Activated CD4-positive, alpha-beta T cell treated with anti-CD3 and anti-CD28 coated beads, Interleukin-10, Interleukin-2, amounts not matched to agents 100 ng/mL and 50 ng/mL, durations not matched to agents 16 hours and 8 hours (primary cell): ENCODE results near the gene SYNC.
"Not testable (repeated sequence)": the region's sequence is repeated elsewhere in the genome, so short reads cannot be mapped to it uniquely, and the experiment has no call there.

Experiments used
- DNase-seq: peaks from one replicate; pipeline ENCODE4 v3.0.0-alpha.2; 2020

Gene SYNC

DNA sequence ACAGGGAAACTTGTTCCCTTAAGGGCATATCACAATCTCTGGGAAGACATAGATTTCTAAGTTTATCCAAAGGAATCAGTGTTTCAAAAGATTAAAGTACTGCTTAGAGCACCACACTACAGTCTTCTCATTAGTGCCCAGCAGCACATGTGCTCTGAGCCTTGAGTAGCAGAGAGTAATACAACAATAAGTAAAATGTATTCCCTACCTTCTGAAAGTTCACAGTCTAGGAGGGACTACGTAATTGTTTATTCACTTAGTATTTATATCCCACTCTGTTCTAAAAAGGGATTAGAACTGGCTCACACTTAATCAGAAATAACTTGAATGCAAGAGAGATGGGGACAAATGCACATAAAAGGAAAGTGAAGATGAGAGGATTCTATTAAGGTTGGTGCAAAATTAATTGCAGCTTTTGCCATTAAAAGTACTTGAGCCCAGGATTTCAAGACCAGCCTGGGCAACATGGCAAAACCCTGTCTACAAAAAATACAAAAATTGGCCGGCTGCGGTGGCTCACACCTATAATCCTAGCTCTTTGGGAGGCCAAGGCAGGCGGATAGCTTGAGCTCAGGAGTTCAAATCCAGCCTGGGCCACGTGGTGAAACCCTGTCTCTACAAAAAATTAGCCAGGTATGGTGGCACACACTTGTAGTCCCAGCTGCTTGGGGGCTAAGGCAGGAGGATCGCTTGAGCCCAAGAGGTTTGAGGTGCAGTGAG lies 9.0 kb downstream of the SYNC start:
- DNase-seq: no peak

DNA sequence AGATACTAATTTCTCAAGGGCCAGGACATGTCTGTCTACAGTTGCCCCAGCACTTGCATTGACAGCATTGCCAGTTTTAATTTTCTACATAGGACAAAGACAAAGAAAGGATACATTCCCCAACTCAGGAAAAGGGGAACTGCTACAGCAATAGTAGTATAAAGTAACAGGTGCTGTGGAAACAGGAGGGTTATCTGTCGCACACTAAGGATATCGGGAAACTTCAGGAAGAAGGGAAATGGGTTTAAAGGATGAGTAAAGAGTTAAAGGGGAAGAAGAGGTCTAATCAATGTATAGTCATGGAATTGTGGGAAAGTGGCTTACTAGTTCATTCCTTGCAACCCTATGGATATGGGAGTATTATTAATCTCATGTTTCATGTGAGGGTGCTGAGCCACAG lies 16.2 kb downstream of the SYNC start:
- no peak for DNase-seq

DNA sequence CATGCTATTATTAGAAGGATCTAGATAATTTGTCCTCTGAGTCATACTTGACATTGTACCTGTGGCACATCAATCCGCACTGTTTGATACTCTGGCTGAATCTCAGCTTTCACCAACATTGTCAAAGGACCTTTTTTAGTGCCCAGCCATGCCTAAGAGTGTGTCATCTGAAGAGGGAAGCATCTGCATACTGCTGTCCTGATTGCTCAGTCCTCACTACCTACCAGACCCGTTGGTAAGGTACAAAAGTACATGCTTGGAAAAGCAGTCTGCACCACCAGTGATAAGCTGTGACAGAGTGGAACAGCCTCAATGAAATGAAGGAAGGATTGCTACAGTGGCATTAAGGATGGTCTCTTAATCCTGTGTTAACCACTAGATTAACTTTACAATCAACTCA lies 17.1 kb downstream of the SYNC start:
- DNase-seq: no peak

DNA sequence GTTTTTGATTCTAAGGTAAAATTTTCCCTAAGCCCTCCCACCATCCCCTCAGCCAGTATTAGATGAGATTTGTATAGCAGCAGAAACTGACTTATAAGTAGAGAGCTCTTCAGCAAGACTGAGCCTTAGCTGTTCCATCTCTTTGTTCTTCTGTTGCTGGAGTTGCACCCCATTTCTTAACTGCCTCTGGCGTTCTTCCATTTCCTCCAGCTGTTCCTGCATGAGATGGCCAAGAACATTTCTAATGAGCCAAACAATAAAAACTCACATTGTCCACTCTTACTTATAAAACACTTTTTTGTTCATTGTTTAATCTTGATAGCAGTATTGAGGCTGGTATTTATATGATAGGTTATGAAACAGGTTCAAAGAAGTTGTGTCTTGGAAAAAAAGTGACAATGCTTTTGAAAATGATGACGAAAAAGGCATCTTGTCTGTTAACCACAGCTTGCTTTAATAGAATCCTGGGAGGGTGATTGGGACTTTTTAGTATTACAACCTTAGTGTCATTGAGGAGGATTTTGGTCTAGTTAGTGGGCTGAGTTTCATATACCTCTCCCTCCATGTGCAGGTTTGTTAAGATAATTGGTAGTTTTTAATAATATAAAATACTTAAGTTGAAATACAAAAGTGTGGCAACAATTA lies 18.3 kb downstream of the SYNC start:
- DNase-seq: peak; percentile 6

DNA sequence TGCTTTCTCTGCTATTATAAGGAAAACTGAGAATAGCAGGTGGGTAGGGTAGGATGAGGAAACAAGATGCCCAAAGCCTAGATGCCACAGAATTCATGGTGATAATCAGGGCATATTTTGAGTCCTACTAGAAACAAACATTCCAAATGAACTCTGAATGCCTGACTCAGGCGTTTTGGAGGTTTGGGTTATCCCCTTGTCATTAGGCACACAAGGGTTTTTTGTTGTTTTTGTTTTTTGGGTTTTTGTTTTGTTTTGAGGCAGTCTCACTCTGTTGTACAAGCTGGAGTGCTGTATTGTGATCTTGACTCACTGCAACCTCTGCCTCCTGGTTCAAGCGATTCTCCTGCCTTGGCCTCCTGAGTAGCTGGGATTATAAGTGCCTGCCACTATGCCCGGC lies 19.2 kb downstream of the SYNC start:
- DNase-seq: no peak

DNA sequence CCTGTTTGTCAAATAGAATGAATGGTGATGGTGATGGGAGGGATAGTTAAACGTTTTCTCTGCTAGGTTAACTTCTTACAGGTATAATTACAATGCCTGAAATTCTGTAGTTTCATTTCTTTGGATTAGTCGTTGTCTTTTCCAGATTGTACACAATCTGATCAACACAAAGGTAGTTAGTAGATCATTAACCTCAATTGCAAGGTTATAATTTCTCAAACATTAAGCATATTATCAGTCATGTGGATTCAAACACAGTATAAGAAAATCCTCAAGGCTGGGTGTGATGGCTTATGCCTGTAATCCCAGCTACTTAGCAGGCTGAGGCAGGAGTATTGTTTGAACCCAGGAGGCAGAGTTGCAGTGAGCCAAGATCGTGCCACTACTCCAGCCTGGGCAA lies 20.6 kb downstream of the SYNC start:
- no peak for DNase-seq

DNA sequence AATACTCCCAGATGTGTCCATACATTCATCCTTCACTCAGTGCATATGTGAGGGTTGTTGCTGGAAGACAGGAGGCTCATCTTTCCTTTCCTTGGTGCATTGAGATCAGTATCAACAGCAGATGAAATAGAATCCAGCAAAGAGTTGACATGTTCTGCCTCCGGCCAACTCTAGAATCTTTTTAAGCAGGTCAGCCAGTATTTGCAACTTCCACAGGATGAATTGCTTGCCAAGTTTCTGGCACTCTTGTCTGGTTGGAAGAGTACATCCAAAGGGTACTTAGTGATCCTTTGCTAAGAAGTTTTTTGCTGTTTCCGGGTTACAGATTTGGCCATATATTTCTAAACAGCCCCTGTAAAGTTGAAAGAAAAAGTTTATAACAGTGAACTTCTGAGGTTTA lies 21.1 kb downstream of the SYNC start:
- DNase-seq: no peak

DNA sequence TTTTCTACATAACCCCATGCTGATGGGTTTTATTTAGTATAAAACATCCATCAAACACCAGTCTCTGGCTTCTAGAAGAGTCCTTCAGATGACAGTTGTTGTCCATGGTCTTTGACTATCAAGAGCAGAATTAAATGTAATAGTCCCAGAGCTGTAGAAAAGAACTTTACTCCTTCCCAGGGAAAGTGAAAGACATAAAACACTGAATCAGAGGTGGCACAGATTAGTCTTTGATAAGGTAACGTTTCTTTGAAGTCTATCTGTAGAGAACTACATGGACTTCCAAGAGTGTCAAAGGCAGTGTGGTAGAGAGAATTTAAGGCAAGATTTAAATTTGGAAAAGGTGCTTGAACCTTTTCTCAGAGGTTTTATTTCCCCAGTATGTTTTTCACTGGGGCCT lies 21.9 kb downstream of the SYNC start:
- no peak for DNase-seq

DNA sequence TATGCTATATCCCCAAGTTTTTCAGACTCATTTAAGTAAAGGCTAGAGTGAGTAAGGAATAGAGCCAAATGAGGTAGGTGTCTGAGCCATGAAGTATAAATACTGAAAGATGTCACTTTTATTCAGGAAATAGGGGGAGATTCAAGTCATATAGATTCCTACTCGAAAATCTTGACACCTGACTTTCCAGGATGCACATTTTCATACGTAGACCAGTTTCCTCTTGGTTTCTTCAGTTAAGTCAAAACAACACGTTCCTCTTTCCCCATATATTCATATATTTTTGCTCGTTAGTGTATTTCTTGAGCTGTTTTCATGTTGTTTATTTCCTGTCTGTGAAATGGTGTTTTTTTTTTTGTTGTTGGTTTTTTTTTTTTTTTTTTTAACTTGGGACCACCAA lies 22.6 kb downstream of the SYNC start:
- DNase-seq: not testable (repeated sequence)

DNA sequence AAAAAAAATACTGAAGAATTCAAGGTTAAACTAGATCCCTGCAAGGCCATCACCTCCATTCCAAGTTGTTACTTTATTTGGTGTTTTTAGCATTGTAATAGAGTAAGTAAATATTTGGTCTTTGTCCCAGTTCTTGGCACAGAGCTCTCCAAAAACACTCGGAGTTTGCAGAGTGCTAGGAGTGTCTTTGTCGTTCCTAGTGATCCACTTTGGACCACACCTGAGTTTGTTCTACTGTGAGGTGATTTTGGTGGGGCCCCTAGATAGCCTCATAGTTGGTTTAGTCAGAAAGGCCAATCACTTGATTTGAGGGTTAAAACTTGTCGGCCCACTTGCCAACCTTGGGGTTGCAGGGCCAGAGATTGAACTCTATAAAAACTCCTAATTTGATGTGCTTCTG lies 25.6 kb downstream of the SYNC start:
- no peak for DNase-seq

DNA sequence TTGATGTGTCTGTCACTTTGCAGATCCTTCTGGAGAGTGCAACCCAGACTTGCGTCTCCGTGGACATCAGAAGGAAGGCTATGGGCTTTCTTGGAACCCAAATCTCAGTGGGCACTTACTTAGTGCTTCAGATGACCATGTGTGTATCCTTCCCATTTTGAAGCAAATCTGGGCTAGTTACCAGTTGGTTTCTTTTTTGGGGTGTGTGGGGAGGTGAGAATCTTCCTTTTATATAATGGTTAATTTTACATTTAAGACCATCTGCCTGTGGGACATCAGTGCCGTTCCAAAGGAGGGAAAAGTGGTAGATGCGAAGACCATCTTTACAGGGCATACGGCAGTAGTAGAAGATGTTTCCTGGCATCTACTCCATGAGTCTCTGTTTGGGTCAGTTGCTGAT lies 33.9 kb downstream of the SYNC start:
- DNase-seq: not testable (repeated sequence)

DNA sequence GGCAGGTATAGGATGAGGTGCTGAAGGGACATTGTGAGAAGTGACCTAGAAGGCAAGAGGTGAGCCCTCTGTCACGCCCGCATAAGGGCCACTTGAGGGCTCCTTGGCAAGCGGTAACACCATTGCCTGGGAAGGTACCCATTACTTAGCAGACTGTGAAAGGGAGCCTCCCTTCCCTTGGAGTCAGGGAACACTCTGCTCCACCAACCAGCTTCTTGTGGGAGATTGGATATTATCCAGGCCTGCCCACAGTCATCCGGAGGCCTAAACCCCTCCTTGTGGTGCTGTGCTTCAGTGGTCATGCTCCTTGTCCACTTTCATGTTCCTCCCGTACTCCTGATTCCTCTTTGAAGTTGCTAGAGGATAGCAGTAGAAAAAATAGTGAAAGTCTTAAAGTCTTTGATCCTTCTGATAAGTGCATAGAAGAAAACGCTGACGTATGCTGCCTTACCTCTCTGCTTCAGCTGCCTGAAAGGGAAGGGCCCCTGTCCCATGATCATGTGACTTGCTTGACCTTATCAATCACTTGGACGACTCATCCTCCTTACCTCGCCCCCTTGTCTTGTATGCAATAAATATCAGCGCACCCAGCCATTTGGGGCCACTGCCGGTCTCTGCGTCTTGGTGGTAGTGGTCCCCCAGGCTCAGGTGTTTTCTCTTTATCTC lies 35.5 kb downstream of the SYNC start:
- DNase-seq: no peak

DNA sequence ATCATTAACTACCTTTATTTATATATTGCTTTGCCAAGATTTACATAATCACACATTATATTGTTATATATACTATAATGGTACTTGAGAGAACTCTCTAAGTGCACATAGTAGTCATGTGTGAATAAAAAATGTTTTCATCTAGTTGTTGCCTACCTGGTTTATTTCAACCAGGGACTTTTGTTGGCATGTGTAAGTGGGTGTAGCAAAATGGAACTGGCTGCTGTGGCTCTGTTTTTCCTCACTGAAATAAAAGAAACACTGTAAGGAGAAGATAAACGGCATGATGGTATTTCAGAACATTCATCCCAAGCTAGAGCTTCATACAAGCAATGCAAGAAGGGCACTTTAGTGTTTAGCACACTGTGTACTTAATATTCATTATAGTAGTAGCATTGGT lies 36.7 kb downstream of the SYNC start:
- DNase-seq: no peak

DNA sequence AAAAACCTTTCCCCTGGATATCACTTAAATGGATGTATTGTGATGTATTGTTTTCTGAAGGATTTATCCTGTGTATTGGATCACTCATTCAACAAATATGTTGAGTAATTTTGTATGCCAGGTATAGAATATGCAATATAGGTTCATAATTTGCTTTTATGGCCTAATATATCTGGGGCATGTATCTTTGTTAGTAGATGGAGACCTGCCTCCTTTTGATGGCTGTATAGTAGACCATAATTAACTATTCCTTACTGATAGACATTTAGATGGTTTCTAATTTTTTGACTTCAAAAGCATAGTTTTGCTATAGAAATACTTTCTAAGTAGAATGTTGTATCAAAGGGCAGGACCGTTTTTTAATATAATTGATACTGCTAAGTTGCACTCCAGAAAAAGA lies 43.0 kb downstream of the SYNC start:
- DNase-seq: no peak

DNA sequence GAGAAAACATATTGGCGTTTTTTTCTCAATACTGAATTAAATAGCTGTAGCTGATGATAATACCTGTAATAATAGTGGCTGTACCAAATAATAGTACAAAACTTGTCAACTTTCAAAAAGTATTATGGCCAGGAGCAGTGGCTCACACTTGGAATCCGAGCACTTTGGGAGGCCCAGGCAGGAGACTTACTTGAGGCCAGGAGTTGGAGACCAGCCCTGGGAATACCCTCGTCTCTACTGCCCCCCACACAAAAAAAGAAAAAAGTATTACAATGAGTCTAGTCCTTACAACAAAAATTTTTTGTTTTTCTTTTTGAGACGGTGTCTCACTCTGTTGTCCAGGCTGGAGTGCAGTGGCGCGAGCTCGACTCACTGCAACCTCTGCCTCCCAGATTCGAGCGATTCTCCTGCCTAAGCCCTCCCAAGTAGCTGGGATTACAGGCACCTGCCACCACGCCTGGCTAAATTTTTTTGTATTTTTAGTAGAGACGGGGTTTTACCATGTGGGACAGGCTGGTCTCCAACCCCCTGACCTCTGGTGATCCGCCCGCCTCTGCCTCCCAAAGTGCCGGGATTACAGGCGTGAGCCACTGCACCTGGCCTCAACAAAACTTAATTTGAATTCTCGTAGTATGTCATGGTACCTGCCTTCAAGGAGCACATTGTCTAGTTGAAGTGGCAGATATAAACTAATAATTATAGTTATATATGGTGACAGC lies 50.2 kb downstream of the SYNC start:
- DNase-seq: no peak

DNA sequence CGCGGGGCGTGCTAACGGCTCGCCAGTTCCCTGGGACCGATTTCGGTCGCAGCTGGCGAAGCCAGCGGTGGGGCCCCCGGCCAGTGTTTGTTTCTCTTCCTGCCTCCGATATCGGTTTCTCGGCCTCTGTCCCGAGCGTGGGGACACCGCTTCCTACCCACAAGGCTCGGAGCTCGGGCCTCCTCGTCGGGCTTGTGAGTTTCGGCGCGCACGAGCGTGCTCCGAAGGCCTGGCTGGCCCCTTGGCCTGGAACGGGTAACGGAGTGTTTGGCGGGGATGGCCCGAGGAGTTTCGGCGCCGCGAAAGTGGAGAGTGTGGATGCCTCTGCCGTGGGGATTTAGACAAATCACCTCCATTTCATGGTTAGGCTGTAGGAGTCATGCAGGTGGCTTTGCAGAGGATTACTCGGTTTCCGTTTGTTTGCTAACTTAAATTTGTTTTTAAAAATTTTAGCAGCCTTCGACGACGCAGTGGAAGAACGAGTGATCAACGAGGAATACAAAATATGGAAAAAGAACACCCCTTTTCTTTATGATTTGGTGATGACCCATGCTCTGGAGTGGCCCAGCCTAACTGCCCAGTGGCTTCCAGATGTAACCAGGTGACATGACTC lies 51.0 kb downstream of the SYNC start:
- DNase-seq: no peak

DNA sequence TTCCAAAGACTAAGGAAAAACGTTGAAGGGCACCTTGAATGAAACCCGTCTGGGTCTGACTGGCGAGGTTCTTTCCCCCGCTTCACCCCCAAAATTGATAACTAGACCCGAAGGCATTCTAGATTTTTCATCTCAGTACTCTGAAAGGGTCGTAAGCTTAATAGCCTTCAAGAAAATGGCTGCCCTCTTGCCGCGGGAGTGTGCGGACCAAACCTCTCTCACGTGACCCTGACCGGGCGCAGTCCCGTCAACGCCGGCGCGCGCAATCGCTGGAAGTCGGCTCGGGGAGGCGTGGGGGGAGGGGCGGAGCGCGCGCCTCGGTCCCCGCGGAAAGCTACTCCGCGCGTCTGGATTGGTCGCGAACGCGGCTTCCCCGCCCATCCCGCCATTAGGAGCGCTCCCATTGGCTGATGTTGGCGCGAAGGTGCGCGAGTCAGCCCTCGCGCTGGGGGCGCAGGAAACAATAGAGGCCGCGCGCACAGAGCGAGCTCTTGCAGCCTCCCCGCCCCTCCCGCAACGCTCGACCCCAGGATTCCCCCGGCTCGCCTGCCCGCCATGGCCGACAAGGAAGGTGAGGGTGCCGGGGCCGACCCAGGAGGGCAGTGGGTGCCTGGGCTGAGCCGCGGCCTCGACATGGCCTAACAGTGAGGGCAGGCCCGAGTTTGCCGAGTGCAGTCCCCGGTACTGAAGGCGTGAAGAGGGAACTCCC lies 51.7 kb downstream of the SYNC start, which contains the start of gene RBBP4:
Gene RBBP4 (plus strand): TSS at position 457 of the 709 bp plus-strand sequence. CDS start 99 bp downstream, at position 556.
- peak; percentile 98 for DNase-seq

DNA sequence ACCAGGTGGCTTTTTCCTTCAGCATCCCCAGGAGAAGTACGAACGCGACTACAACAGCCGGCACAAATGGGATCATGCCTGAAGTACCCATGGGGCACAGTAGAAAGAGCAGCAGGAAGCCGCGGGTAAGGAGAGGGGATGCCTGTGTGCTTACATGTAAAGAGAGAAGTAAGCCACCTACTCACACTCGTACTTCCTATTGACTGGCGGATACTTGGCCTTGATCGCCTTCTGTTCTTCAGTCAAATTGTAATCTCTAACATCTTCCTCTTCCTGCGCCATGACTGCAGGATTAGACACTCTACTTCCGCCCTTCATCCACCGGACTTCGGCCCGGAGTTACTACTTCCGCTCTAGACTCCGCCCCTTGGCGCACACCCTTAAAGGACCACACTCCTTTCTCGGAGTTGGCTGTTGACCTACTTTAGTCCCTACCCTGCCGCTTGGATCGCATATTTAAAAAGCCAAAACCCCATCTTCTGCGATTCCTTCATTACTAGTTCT lies 52.3 kb downstream of the SYNC start, which contains the start of gene ZBTB8OS:
Gene ZBTB8OS (minus strand): TSS at position 303 of the 504 bp plus-strand sequence. CDS start 21 bp downstream, at position 282.
- DNase-seq: peak; percentile 94

DNA sequence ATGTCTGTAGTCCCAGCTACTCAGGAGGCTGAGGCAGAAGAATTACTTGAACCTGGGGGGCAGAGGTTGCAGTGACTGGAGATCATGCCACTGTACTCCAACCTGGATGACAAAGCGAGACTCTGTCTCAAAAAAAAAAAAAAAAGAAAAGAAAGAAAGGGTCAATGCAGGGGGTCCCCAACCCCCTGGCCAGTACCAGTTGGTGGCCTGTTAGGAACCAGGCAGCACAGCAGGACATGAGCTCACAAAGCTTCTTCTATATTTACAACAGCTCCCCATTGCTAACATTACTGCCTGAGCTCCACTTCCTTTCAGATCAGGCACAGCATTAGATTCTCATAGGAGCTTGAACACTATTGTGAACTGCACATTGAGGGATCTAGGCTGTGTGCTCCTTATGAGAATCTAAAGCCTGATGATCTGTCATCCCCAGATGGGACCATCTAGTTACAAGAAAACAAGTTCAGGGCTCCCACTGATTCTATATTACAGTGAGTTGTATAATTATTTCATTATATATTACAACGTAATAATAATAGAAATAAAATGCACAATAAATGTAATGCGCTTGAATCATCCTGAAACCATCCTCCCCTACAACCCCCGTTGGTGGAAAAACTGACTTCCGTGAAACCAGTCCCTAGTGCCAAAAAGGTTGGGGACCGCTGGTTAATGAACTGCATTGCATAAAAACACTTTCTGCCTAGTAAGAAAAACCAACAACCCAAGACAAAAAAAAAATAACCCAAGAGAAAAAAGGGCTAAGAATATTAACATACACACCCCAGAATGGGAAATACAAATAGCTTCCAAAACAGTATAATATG lies 55.0 kb downstream of the SYNC start:
- peak; percentile 57 for DNase-seq

DNA sequence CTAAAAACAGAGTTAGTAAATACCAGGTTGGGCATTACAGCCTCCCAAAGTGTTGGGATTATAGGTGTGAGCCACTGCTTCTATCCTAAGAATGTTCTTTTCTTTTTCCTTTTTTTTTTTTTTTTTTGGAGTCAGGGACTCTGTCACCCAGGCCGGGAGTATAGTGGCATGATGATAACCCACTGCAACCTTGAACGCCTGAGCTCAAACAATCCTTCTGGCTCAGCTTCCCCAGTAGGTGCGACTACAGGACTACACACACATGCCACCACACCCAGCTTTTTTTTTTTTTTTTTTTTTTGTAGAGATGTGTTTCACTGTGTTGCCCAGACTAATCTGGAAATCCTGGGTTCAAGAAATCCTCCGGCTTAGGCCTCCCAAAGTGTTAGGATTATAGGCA lies 58.1 kb downstream of the SYNC start:
- DNase-seq: no peak

DNA sequence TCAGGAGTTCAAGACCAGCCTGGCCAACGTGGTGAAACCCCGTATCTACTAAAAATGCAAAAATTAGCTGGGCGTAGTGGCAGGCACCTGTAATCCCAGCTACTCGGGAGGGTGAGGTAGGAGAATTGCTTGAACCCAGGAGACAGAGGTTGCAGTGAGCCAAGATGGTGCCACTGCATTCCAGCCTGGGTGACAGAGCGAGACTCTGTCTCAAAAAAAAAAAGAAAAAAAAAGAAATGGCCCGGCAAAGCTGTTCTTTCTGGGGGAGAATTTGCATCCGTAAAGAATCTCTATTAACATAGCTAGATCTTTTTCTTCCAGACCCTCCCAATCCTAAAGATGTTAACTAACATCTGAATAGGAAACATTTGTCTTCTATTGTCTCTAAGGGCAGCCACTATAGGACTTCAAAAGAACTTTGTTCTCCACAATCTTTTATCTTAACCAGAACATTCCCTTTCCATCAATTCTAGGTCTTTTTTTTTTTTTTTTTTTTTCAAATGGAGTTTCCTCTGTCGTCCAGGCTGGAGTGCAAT lies 60.2 kb downstream of the SYNC start:
- not testable (repeated sequence) for DNase-seq
